ENCODE results near the gene C11orf52.

GRCh38 chr11:111913031-111913861, 5.5 kb upstream of the C11orf52 start:
- TF ChIP-seq, protein P1, sequence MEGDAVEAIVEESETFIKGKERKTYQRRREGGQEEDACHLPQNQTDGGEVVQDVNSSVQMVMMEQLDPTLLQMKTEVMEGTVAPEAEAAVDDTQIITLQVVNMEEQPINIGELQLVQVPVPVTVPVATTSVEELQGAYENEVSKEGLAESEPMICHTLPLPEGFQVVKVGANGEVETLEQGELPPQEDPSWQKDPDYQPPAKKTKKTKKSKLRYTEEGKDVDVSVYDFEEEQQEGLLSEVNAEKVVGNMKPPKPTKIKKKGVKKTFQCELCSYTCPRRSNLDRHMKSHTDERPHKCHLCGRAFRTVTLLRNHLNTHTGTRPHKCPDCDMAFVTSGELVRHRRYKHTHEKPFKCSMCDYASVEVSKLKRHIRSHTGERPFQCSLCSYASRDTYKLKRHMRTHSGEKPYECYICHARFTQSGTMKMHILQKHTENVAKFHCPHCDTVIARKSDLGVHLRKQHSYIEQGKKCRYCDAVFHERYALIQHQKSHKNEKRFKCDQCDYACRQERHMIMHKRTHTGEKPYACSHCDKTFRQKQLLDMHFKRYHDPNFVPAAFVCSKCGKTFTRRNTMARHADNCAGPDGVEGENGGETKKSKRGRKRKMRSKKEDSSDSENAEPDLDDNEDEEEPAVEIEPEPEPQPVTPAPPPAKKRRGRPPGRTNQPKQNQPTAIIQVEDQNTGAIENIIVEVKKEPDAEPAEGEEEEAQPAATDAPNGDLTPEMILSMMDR (IDR thresholded peaks at IDR 0.05), result no peak
- no peak for TF ChIP-seq POLR2A (IDR thresholded peaks at IDR 0.05)

Measured in lower leg skin (tissue), 3 donors.